Measurements from ENCODE around the gene TMEM106C. TPM values are rescaled to one million over a fixed set of nuclear protein-coding genes. Genes with fewer than 3 reads are reported as not detected.

The TMEM106C gene
- total and polyA plus RNA-seq, 12 donors, result 24.6 to 119 (median 52.0) TPM

GRCh38 chr12:48013287-48013686 is 49.9 kb downstream of the TMEM106C start:
- 59 to 70% (median 65%) methylated on average over 2 of the region's 2 CpGs for WGBS, 4 donors
- no peak overlapping the region for H3K4me3 ChIP-seq
- H3K36me3 ChIP-seq (replicated peaks in 1 of 2), result no peaks in the 10 kb centered on the region
- intact Hi-C loops (cut with DNase I), result no loop called here
- TF ChIP-seq, protein P1, sequence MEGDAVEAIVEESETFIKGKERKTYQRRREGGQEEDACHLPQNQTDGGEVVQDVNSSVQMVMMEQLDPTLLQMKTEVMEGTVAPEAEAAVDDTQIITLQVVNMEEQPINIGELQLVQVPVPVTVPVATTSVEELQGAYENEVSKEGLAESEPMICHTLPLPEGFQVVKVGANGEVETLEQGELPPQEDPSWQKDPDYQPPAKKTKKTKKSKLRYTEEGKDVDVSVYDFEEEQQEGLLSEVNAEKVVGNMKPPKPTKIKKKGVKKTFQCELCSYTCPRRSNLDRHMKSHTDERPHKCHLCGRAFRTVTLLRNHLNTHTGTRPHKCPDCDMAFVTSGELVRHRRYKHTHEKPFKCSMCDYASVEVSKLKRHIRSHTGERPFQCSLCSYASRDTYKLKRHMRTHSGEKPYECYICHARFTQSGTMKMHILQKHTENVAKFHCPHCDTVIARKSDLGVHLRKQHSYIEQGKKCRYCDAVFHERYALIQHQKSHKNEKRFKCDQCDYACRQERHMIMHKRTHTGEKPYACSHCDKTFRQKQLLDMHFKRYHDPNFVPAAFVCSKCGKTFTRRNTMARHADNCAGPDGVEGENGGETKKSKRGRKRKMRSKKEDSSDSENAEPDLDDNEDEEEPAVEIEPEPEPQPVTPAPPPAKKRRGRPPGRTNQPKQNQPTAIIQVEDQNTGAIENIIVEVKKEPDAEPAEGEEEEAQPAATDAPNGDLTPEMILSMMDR (IDR thresholded peaks at IDR 0.05), result no peak
- TF ChIP-seq POLR2A (IDR thresholded peaks at IDR 0.05), result no peak
- peaks cover 8% of the 10 kb centered on the region for H3K27me3 ChIP-seq
- H3K9me3 ChIP-seq (replicated peaks in 1 of 3), result no peaks in the 10 kb centered on the region
- H3K27ac ChIP-seq, result no peak overlapping the region
- no peak for DNase-seq
- H3K4me1 ChIP-seq (replicated peaks in 1 of 2), result no peaks in the 10 kb centered on the region

DNA sequence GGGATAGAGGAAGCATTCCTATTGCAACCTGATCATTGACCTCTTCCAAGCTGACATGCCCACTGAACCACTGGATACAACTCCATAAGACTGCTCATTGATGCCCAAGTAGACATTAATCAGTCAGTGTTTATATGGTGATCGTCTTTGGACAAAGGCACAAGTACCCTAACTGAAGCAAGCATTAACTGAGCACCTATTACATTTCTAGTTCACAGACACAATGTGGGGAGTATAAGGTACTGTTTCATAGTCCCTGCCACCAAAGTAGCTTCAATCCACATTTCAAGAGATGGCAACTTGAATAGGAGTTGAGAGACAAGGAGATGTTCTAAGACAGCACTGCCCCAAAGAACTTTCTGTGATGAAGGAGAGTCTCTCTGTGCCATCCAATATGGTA is 51.7 kb downstream of the TMEM106C start:
- Histone ChIP-seq H3K27ac (no peak overlapping the region), H3K9me3 (replicated peaks in 1 of 3) (no peaks in the 10 kb centered on the region), H3K4me3 (no peak overlapping the region), H3K36me3 (replicated peaks in 1 of 2) (no peaks in the 10 kb centered on the region), H3K27me3 (peaks cover 7% of the 10 kb centered on the region), H3K4me1 (replicated peaks in 1 of 2) (no peaks in the 10 kb centered on the region)
- intact Hi-C loops (cut with DNase I), result no loop called here
- TF ChIP-seq, protein P1 (IDR thresholded peaks at IDR 0.05), result no peak
- no peak for TF ChIP-seq POLR2A (IDR thresholded peaks at IDR 0.05)
- DNase-seq, result no peak
- WGBS, 4 donors, result 39 to 75% (median 57%) methylated on average over 1 of the region's 1 CpG

- WGBS, 4 donors, result 86 to 94% (median 90%) methylated on average over 6 to 7 of the region's 7 CpGs
- TF ChIP-seq POLR2A (IDR thresholded peaks at IDR 0.05), result no peak
- TF ChIP-seq, protein P1 (IDR thresholded peaks at IDR 0.05), result no peak
Observed at GRCh38 chr12:48015954-48016353, 52.6 kb downstream of the TMEM106C start.

GRCh38 chr12:48016373-48017020 is 53.1 kb downstream of the TMEM106C start:
- Histone ChIP-seq H3K27me3 (no peaks in the 10 kb centered on the region), H3K9me3 (replicated peaks in 1 of 3) (no peaks in the 10 kb centered on the region), H3K36me3 (replicated peaks in 1 of 2) (no peaks in the 10 kb centered on the region), H3K27ac (no peak overlapping the region), H3K4me1 (replicated peaks in 1 of 2) (no peaks in the 10 kb centered on the region), H3K4me3 (no peak overlapping the region)
- intact Hi-C loops (cut with DNase I), result no loop called here
- 66 to 71% (median 69%) methylated on average over 6 to 8 of the region's 8 CpGs for WGBS, 4 donors
- DNase-seq, result no peak
- TF ChIP-seq POLR2A (IDR thresholded peaks at IDR 0.05), result no peak
- TF ChIP-seq, protein P1 (IDR thresholded peaks at IDR 0.05), result no peak

More at GRCh38 chr12:48015954-48016353, 52.6 kb downstream of the TMEM106C start:
- no peak overlapping the region for H3K27ac ChIP-seq
- no peaks in the 10 kb centered on the region for H3K4me1 ChIP-seq (replicated peaks in 1 of 2)
- DNase-seq, result no peak
- H3K27me3 ChIP-seq, result no peaks in the 10 kb centered on the region
- no peaks in the 10 kb centered on the region for H3K9me3 ChIP-seq (replicated peaks in 1 of 3)
- intact Hi-C loops (cut with DNase I), result no loop called here
- H3K4me3 ChIP-seq, result no peak overlapping the region
- no peaks in the 10 kb centered on the region for H3K36me3 ChIP-seq (replicated peaks in 1 of 2)

Data from adrenal gland (tissue), 12 donors.